ENCODE data around the gene UTY.

UTY gene

DNA sequence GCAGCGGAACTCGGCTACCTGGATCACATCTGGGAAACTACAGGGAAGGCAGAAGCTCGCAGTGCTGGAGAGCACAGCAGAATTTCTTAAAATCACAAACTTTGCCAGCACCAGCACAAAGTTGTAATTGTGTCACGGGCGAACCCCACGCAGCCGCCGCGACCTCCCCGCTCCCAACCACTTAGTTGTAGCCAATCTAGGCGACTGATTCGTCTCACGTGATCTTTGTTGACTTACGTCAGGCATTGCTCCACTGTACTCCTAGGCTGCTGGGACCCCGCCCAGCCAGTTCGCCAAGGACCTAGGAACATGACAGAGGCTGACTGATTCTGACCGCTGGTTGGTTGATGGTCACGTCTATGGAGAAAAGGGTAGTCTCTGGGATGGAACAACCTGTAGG is at the start of gene UTY:
Gene UTY (minus strand): TSS at position 206 of the 400 bp plus-strand sequence. CDS start 368 bp downstream, outside the sequence.
- DNase-seq = no peak

DNA sequence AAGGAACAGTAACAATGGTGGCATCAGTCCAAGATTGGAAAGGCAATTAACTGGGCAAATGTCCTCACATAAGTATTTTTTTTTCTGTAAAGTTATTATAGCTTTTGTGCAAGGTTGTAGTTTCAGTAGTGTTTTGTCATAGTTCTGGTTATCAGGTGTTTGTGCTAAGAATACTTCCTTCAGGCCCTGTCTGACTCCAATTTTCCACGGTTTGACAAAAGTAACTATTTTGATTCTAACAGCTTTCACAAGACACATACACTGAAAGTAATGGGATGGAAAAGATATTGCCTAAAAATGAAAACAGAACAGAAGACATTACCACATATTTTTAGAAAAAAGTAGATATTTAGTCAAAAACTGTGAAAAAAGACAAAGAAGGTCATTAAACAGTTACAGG is 40.6 kb upstream of the UTY start:
- DNase-seq = no peak

DNA sequence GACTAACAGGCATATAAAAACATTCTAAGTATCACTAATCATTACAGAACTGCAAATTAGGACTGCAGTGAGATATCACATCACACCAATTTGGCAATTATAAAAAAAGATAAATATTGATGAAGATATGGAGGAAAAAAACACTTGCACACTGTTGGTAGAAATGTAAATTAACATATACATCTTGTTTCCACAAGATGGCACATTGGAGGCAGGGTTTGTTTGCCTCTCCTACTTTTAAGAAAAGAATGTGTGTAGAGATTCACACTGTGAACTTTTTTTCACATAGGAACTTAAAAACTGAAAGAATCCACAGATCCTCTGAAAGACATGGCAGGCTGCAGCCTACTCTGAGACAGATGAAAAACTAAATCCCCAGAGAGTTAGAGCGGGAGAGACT is 21.4 kb upstream of the UTY start:
- no peak for DNase-seq

DNA sequence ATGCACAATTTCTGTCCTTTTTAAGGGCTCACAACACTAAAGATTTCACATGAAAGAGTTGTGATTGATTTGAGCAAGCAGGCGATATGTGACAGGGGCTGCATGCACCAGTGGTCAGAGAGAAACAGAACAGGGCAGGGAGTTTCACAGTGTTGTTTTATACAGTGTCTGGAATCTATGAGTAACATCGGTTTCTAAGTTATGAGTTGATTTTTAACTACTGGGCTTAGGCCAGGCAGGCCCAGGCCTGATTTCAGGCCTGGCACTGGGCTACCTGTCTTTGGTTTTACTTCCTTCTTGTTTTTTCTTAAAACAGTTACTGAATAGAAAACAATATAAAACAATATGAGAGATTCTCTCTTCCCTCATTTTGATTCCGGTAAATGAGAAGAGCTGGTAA is 13.9 kb upstream of the UTY start:
- no peak for DNase-seq

DNA sequence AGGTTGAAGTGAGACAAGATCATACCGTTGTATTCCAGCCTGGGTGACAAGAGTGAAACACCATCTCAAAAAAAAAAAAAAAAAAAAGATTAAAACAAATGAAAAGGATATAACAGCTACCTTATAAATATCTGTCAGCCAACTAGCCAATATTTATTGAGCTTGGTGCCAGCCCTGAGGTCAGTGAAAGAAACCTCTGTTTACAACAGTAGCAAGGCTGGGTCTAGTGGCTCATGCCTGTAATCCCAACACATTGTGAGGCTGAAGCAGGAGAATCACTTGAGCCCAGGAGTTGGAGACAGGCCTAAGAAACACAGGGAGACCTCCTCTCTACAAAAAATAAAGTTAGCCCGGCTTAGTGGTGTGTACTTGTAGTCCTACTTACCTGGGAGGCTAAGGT is 12.6 kb upstream of the UTY start:
- no peak for DNase-seq

DNA sequence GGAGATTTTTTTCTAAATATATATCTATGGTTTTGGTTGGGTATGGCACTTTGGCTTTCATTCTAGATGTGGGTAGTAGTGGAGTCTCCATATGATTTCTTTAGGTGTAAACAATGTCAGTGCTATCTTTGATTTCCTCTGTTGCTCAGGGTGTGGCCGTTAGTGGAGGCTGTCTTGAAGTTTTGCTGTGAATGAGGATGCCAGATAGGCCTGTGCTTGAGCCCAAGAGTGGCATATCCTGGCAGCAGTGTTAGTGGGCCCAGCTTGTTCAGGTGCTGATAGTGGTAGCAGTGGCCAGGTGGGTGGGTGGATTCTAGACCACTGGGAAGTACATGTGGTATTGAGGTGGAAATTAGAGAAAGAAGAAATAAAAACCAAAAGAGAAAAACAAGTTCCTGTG is 8.9 kb upstream of the UTY start:
- DNase-seq = no peak

DNA sequence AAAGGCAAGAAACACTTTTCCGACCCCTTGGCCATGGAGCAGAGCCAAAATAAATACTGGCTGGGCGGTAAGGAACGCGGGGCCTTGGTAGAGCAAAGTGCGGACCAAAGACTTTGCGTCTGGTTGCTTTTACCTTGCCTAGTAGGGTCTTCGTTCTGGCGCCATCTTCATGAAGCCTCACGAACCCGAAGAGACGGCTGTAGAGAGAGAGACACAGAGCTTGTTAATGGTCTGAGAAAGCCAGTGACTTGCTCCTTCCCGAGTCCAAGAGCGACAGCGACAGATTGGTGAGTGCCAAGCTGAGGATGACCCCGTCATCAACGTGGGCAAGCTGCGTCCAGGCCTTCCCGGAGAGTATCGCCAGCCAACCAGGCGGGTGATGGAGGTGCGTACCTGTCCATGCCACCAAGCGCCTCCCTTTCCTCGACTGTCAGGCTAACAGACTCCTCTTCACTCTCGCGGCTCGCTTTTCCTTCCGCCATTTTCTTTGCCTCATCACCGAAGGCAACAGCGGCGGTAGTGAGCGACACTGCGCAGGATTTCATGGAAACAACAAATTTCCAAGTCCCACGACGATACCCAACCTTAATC is 617 bp downstream of the UTY start:
- DNase-seq = no peak

DNA sequence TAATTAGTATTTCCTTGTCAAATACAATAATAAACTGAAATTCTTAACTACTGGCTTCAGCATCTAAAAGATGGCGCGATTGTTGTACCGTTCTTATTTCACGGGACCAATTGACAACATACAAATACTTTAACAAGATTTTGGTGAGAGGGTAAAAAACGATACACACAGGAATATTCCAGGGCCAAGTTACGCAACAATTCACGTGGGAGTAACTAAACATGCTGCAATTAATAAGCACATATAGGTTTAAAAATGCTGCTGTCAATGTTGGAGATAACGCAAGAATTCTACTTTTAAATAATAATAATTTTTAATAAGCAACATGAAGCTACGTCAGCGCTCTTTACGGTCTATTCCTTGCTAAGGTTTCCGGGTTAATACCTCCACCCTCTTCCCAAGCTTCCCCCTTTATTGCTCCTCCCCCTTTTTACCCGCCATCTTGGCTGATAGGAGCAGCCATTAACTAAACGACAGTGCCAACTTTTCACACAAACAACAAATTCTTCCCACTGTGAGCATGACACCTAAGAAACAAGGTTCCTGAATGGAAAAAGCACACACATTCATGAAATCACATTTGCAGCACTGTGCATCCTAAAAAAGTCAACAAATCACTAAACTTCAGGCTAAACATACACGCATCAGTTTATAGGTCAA is 1.6 kb downstream of the UTY start:
- no peak for DNase-seq

DNA sequence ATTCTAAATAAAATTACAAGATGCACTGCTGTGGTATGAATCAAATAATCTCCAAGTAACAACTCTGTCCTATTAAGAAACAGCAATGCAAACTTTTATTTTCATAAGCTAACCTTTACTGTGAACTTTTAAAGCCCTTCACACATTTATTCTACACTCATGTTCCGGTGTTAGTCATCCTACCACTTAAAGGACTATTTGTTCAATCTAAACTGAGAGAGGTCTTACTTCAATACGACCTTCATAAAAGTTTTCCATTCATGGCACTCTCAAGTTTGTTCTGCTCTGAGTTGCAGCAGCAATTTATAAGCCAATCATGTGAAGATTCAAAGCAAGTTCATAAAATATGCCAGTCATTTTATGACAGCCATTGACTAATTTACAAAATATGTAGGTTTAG is 4.8 kb downstream of the UTY start:
- no peak for DNase-seq

DNA sequence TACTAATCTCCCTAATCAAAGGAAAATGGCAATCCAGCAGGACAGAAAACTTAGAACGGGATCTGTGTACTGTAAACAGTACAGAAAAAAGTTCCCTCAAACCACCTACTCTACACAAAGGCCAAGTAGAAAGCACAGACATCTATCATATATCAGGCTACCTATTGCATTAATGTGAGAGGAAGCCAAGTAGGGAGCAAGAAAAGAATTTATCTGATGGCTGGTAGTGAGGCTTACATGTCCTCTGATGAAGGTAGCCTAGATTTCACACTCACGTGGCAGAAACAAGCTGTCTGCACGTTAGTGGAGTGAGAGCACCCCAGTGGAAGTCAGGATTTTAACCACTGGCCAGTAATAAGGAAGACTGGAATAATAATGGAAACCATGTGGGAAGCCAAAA is 28.3 kb downstream of the UTY start:
- DNase-seq = no peak

DNA sequence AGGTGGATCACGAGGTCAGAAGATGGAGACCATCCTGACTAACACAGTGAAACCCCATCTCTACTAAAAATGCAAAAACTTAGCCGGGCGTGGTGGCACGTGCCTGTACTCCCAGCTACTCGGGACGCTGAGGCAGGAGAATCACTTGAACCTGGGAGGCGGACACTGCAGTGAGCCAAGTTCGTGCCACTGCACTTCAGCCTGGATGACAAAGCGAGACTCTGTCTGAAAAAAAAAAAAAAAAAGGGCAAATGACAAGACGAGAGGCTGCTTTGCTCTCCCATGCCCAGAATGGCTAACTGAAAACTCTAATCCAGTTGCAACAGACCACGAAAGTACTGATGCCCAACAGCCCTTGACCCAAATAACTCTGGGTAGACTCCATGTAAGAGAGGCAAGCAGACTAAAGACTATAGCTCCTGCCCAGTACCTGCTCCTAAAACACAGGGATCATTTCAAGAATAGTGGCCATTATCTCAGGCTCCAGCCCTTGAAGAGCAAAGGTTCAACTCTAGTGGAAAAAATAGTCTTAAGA is 29.2 kb downstream of the UTY start:
- DNase-seq = no peak

DNA sequence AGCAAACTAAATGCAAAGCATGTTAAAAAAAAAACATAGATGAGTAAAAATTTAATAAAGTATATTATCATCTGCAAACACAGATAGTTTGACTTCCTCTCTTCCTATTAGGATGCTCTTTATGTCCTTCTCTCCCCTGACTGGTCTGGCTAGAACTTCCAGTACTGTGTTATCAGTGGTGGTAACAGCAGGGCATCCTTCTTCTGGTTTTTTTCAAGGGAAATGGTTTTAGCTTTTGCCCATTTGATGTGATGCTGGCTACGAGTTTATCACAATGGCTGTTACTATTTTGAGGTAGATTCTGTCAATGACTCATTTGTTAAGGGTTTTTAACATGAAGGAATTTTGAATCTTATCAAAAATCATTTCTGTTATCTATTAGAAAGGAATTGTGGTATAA is 34.3 kb downstream of the UTY start:
- DNase-seq = no peak

DNA sequence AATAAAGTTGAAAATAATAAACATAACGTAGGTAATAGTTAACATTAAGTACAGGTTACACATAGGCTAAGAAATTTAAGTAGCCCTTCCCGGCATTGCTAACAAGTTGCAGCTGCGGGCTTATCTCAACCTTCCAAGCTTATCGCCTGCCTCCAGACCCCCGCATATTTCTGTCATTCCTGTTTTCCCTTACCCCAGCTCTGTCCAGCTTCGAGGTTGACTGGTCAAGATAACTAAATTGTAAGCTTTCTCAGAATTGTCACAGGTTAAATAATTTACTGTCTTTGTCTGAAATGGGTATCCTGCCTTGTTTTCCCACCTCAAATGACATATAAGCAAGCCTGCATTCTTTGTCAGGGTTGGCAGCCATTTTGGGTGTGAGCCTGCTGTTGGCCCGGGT is 36.7 kb downstream of the UTY start:
- DNase-seq = no peak

DNA sequence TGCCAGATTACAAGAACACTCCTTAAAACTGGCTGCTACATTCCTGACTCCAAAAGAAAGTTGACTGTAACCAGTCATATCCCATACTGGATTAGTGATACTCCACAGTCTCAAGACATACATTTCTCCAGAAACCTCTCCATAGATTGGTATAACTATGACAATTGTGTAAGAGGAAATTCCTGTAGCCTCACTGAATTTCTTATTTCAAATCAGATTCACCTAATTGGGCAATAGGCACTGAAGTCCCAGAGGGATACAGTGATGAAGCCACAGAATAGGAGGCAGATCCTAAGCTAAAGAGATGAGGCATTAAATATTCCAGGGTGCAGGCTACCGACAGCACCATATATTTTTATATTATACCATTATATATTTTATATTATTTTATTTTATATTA is 39.0 kb downstream of the UTY start:
- no peak for DNase-seq

DNA sequence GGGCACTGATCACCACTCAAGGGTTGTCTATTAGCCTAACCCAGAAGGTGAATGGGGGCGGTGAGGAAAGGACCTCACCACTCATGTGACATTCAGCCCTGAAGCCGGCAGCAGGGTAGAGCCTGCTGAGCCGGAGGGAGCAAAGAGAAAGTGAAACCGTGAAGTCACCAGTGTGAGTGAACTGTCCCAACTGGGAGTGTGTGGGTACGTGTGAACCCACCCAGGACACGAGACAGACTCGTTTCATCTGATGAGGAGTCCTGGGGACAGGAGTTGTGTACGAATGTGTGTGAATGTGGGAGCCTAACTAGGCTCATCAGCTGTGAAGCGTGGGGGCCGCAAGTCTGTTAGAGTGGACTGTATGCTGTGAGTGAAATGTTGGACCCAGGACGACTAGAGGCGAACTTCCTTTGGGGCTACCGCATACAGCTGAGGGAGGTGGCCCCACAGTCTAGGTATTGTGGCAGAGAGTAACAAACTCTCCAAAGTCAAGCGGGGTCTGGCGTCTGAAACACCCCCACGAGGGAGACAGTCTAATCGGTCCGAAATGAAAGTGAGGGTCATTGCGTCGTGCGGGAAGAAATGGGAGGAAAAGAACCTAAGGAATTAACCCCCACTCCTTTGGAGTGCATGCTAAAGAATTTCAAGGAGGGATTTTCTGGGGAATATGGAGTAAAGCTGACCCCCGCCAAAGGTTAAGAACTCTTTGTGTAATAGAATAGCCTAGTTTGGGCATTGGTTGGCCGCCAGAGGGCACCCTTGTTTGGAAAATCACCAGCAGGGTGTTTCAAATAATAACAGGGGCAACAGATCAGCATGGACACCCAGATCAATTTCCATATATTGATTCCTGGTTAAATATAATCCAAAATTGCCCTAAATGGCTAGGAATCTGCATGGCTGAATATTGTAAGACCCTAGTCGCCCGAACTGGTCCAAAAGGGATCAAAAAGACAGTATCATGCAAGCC is 43.6 kb downstream of the UTY start:
- no peak for DNase-seq

DNA sequence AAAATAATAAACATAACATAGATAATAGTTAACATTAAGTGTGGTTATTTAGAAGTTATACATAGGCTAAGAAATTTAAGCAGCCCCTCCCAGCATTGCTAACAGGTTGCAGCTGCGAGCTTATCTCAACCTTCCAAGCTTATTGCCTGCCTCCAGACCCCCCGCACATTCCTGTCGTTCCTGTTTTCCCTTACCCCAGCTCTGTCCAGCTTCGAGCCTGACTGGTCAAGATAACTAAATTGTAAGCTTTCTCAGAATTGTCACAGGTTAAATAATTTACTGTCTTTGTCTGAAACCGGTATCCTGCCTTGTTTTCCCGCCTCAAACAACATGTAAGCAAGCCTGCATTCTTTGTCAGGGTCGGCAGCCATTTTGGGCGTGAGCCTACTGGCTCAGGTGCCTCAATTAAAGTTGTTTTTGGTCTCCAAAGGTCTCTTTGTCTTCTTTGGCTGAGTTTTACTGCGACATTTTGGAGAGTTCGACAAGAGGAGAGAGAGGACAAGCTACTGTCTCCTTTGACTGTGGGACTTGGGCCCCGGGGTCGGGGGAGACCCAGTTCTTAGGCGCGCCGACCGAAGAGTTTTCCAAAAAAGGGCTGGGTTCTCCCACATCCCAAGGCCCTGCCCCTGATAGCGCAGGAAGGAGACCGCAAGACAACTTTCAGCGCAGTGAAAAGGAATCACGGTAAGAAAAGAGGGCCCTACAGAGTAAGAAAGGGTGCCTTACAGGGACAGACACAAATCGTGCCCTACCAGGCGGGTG is 44.4 kb downstream of the UTY start:
- DNase-seq = no peak

DNA sequence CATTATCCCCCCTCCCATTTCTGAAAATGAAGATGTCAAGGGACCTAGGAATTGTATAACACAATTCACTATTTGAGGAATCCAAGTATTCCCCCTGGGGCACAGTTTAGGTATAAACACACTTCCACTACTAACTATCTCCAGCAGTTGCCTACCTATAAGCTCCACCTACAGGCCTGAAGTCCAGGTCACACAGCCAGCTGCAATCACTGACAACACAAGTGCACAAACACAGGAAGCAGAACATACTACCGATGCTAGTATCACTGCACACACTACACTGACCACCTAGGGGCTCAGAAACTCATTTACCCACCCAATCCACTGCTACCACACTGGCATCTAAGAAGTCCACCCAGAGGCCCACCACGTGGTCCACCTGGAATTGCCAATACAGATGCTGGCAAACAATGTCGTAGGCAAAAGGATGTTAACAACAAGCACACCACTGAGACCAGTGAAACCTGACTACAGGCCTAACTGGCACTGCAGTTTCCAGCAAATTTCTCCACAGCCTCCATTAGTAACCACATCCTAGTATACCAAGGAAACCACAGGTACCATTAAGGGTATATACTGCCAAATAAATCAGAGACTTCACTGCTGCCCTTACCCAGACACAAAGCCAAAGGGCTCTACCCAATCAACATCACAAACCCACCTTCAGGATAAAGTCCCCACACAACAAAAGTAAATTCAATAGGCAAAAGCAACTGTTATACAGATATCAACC is 47.4 kb downstream of the UTY start:
- DNase-seq = no peak

DNA sequence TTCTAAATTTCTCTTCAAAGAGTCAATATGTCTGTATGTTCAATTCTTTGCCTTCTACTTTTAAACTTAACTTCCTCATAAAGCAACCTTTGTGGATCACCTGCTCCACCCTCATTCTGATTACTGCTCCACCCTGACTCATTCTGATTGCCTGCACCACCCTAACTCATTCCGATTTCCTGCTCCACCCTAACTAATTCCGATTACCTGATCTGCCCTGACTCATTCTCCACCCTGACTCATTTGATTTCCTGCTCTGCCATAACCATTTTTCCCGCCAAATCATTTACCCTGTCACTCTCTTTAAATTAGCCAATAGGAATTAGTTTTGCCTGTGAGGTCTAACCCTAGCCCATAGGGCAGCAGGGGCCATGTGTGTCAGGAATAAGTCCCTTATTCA is 50.3 kb downstream of the UTY start:
- DNase-seq = no peak

DNA sequence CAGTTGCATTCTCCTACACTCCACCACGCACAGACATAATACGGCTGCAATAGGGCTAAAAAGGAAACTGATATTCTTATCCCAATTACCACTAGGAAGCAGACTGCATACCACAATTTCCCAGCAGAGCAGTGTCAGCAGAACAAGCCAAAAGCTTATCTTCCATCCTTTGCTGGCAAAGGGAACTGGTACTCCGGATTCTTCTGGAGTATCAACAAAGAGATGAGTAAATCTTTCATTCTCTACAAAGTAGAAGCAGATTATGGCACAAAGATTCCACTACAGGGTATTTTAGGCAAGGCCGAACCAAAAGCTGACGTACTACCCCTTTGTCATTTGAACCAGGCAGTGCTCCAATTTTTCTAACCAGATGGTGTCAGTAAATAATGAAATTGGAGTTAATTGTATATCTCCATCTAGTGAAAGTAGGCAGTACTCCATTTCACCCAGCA is 56.5 kb downstream of the UTY start:
- DNase-seq = no peak

DNA sequence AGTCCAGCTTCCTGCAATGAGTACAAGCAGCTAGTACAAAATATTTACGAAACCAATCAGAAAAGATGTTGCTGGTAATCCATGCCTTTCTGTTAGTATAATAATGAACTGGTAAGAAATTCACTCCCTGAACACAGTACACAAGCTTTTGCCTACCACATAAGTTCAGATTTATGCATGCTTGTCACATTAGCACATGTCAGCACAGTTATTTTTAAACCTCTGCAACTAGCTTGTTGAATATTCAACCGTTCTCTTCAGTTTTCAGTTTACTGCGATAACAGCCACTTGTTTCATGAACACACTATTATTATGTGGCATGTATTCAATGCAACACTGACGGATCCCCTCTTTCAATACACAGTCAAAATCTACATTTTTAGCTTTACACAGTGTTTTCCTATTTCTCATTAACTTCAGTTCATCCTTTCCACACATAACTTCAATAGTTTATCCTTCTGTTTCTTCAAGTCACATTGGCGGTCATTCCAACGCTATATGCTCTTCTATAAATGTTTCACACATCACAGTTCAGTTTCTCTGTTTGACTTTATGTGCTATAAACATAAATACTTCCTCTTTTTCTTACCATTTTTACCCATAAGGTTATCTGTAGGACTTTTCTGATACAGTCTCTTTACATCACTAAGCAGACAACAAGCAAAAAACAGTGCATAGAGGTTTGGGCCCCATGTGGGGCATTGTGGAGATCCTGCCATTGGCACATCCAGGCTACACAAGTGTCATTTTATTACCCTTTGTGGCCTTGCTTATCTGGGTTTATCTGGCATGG is 62.8 kb downstream of the UTY start:
- no peak for DNase-seq

DNA sequence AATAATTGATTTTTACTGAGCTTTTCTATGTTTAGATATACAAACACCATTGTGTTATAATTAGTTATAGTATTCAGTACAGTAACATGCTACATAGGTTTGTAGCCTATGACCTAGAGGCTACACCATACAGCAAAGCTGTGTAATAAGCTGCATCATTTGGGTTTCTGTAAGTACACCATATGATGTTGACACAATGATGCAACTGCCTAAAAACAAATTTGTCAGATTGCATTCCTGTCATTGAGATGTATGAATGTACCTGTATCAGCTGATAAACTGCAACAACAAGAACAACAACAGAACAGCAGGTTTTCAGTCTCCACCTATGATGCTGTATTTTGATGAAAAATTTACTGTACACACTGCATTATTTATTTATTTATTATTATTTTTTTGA is 64.3 kb downstream of the UTY start:
- DNase-seq = no peak

All from NCI-H82 (cell line).